Upper lobe of right lung (tissue), 1 donor: ENCODE results near the gene ANKRD44. TPM values are rescaled to one million over a fixed set of nuclear protein-coding genes. Genes with fewer than 3 reads are reported as not detected.

Experiments used
- ATAC-seq: fragments of 200-7000 bp; cut with Tn5 transposase; one replicate; pipeline ENCODE4 v1.9.1; 2020; ENCODE audit warnings: mild to moderate bottlenecking, moderate library complexity
- DNase-seq: peaks from one replicate; pipeline ENCODE4 v3.0.0-alpha.2; 2020
- H3K27ac ChIP-seq: fragments of 200-600 bp; one replicate; pipeline ENCODE4 v1.8.0; 2022
- H3K27me3 ChIP-seq: fragments of 200-600 bp; one replicate; pipeline ENCODE4 v1.8.0; 2022; ENCODE audit warnings: mild to moderate bottlenecking
- H3K36me3 ChIP-seq: fragments of 200-600 bp; one replicate; pipeline ENCODE4 v1.8.0; 2022
- H3K4me1 ChIP-seq: fragments of 200-600 bp; one replicate; pipeline ENCODE4 v1.8.0; 2022
- H3K4me3 ChIP-seq: fragments of 200-600 bp; one replicate; pipeline ENCODE4 v1.8.0; 2022; ENCODE audit warnings: mild to moderate bottlenecking
- H3K9me3 ChIP-seq: fragments of 200-600 bp; one replicate; pipeline ENCODE4 v1.8.0; 2022
- CTCF ChIP-seq: fragments of 200-600 bp; IDR thresholded peaks from one replicate; pipeline ENCODE4 v1.8.0; 2022; ENCODE audit warnings: antibody characterized with exemption
- intact Hi-C: fragments of 100-400 bp; cut with DNase I; formaldehyde crosslinking; loops from one replicate; pipeline ENCODE4 v1.11.0; 2022
- total RNA-seq: library from RNA; stranded (reverse); fragmentation: NEBNext Ultra II Directional; extraction: Animal tissue kit (Norgen Biotek cat#: 25700); gene quantifications from one replicate; pipeline ENCODE4 v1.2.1, GENCODE V29; 2021
- donor health status: DM: no; HTN: yes; CAD: no; lungs with severe emphysema.

Gene ANKRD44
- total RNA-seq, 1 donor from 2014 or later, result 51.4 TPM

GRCh38 chr2:197121255-197121654, 189.3 kb downstream of the ANKRD44 start:
- H3K9me3 ChIP-seq, result no peaks in the 10 kb centered on the region
- intact Hi-C loops, result no loop called here
- no peak overlapping the region for H3K4me3 ChIP-seq

GRCh38 chr2:197116306-197116879, 194.2 kb downstream of the ANKRD44 start:
- ATAC-seq (no peak), DNase-seq (no peak)
- intact Hi-C loops, result no loop called here
- no peaks in the 10 kb centered on the region for H3K4me1 ChIP-seq
- no peaks in the 10 kb centered on the region for H3K27me3 ChIP-seq
- no peak for TF ChIP-seq CTCF
- no peak overlapping the region for H3K4me3 ChIP-seq
- peaks cover 26% of the 10 kb centered on the region for H3K36me3 ChIP-seq
- no peaks in the 10 kb centered on the region for H3K9me3 ChIP-seq
- H3K27ac ChIP-seq, result no peak overlapping the region

More at GRCh38 chr2:197121255-197121654, 189.3 kb downstream of the ANKRD44 start:
- no peak overlapping the region for H3K27ac ChIP-seq
- no peak for ATAC-seq
- no peaks in the 10 kb centered on the region for H3K4me1 ChIP-seq
- TF ChIP-seq CTCF, result no peak
- no peak for DNase-seq
- H3K27me3 ChIP-seq, result no peaks in the 10 kb centered on the region
- peaks cover 45% of the 10 kb centered on the region for H3K36me3 ChIP-seq

GRCh38 chr2:197115325-197115724, 195.3 kb downstream of the ANKRD44 start:
- Histone ChIP-seq H3K4me1 (no peaks in the 10 kb centered on the region), H3K36me3 (peaks cover 24% of the 10 kb centered on the region), H3K27ac (no peak overlapping the region), H3K4me3 (no peak overlapping the region), H3K9me3 (no peaks in the 10 kb centered on the region), H3K27me3 (no peaks in the 10 kb centered on the region)
- TF ChIP-seq CTCF, result no peak
- ATAC-seq, result no peak
- no peak for DNase-seq
- intact Hi-C loops, result no loop called here

- peak; percentile 49 for ATAC-seq
- peaks cover 14% of the 10 kb centered on the region for H3K4me1 ChIP-seq
- no peak overlapping the region for H3K27ac ChIP-seq
- no peaks in the 10 kb centered on the region for H3K27me3 ChIP-seq
- DNase-seq, result no peak
- peak; percentile 67 for TF ChIP-seq CTCF
- H3K36me3 ChIP-seq, result peaks cover 12% of the 10 kb centered on the region
- H3K4me3 ChIP-seq, result no peak overlapping the region
- intact Hi-C loops, result no loop called here
- H3K9me3 ChIP-seq, result no peaks in the 10 kb centered on the region
Observed at GRCh38 chr2:197113275-197113711, 197.3 kb downstream of the ANKRD44 start.

GRCh38 chr2:197109326-197109725, 201.3 kb downstream of the ANKRD44 start:
- no peak for TF ChIP-seq CTCF
- Histone ChIP-seq H3K4me1 (peaks cover 27% of the 10 kb centered on the region), H3K4me3 (no peak overlapping the region), H3K27me3 (no peaks in the 10 kb centered on the region), H3K27ac (peak overlapping the region; percentile 8), H3K36me3 (peaks cover 26% of the 10 kb centered on the region), H3K9me3 (no peaks in the 10 kb centered on the region)
- DNase-seq, result no peak
- ATAC-seq, result no peak
- intact Hi-C loops, result no loop called here

- peak overlapping the region; percentile 80 for H3K27ac ChIP-seq
- ATAC-seq, result peak; percentile 47
- peaks cover 29% of the 10 kb centered on the region for H3K36me3 ChIP-seq
- H3K27me3 ChIP-seq, result no peaks in the 10 kb centered on the region
- no peak for DNase-seq
- no peak overlapping the region for H3K4me3 ChIP-seq
- peaks cover 27% of the 10 kb centered on the region for H3K4me1 ChIP-seq
- H3K9me3 ChIP-seq, result no peaks in the 10 kb centered on the region
- no peak for TF ChIP-seq CTCF
- intact Hi-C loops, result no loop called here
Observed at GRCh38 chr2:197108758-197109157, 201.8 kb downstream of the ANKRD44 start.
